Measurements from ENCODE around the gene UBE2D2. TPM values are rescaled to one million over a fixed set of nuclear protein-coding genes. Genes with fewer than 3 reads are reported as not detected.

Gene UBE2D2
- polyA plus RNA-seq, 2 of the 4 experiments (the other 2 are of a cell fraction) = 74.8 to 115 TPM

DNA sequence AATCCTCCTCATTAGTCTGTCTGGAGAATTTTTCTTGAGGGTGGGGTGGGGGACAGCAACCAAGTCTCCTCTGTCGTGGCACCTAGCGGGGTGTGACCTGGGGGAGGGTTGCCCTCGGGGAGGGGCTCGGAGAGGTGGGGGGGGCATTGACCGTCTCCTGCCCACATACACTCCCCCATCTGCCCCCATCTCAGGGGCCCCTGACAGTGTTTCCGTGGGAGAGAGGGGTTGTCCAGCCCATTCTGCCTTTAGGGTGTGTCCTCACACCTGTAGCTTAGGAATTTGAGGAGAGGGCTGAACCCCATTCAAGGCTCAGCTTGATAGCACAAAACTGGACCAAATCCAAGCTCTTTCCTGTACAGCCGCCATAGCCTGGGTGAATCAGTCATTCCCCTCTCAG is 81.1 kb downstream of the UBE2D2 start:
- TF ChIP-seq USF2 (IDR thresholded peaks at IDR 0.05) (no peak), FOSB (CRISPR knock-in tag; IDR thresholded peaks at IDR 0.05) (no peak), HOXB5 (CRISPR knock-in tag; IDR thresholded peaks at IDR 0.05) (no peak)
- TF ChIP-seq, protein P1, sequence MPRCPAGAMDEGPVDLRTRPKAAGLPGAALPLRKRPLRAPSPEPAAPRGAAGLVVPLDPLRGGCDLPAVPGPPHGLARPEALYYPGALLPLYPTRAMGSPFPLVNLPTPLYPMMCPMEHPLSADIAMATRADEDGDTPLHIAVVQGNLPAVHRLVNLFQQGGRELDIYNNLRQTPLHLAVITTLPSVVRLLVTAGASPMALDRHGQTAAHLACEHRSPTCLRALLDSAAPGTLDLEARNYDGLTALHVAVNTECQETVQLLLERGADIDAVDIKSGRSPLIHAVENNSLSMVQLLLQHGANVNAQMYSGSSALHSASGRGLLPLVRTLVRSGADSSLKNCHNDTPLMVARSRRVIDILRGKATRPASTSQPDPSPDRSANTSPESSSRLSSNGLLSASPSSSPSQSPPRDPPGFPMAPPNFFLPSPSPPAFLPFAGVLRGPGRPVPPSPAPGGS (IDR thresholded peaks at IDR 0.05) = no peak
- TF ChIP-seq, protein P2, sequence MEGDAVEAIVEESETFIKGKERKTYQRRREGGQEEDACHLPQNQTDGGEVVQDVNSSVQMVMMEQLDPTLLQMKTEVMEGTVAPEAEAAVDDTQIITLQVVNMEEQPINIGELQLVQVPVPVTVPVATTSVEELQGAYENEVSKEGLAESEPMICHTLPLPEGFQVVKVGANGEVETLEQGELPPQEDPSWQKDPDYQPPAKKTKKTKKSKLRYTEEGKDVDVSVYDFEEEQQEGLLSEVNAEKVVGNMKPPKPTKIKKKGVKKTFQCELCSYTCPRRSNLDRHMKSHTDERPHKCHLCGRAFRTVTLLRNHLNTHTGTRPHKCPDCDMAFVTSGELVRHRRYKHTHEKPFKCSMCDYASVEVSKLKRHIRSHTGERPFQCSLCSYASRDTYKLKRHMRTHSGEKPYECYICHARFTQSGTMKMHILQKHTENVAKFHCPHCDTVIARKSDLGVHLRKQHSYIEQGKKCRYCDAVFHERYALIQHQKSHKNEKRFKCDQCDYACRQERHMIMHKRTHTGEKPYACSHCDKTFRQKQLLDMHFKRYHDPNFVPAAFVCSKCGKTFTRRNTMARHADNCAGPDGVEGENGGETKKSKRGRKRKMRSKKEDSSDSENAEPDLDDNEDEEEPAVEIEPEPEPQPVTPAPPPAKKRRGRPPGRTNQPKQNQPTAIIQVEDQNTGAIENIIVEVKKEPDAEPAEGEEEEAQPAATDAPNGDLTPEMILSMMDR (IDR thresholded peaks at IDR 0.05) = no peak
- TF ChIP-seq, protein P3, sequence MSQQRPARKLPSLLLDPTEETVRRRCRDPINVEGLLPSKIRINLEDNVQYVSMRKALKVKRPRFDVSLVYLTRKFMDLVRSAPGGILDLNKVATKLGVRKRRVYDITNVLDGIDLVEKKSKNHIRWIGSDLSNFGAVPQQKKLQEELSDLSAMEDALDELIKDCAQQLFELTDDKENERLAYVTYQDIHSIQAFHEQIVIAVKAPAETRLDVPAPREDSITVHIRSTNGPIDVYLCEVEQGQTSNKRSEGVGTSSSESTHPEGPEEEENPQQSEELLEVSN (IDR thresholded peaks at IDR 0.05; ENCODE audit: borderline replicate concordance, low read depth) = no peak
- DNase-seq (ENCODE audit: low read depth in 1 of 2, low spot score in 1 of 2) = no peak
- WGBS (ENCODE audit: missing lambda C conversion rate) = 60% methylated on average over 3 of the region's 7 CpGs
- Histone ChIP-seq H3K27ac (peak overlapping the region; percentile 85 to 91), H3K9me3 (no peaks in the 10 kb centered on the region), H3K4me3 (no peak overlapping the region), H3K4me2 (peak overlapping the region; percentile 74), H3K4me1 (peaks cover 80% of the 10 kb centered on the region)
- no peak for FAIRE-seq
- CTCF ChIA-PET = interaction anchor here (0.7 to 17.1 kb wide), 4 partner anchors 7 to 133 kb away, joined by 3 to 267 read pairs (median 99); no protein-coding TSS in a partner anchor
- no peak for ATAC-seq
- POLR2A ChIA-PET = interaction anchor here (1.0 kb wide), 1 partner anchor 124 kb away, joined by 3 read pairs; no protein-coding TSS in a partner anchor

- POLR2A ChIA-PET = interaction anchor here (1.0 kb wide), 1 partner anchor 123 kb away, joined by 3 read pairs; no protein-coding TSS in a partner anchor
Observed at GRCh38 chr5:139642891-139643871, 82.0 kb downstream of the UBE2D2 start.

More at GRCh38 chr5:139642891-139643871, 82.0 kb downstream of the UBE2D2 start:
- DNase-seq (ENCODE audit: low read depth in 1 of 2, low spot score in 1 of 2) (peak in 1 of 2 experiments; percentile 67), ATAC-seq (peak; percentile 28 to 68; a peak in 5 of 6 replicates), FAIRE-seq (no peak)
- 31% methylated on average over 16 of the region's 16 CpGs for WGBS (ENCODE audit: missing lambda C conversion rate)
- TF ChIP-seq, protein P4, sequence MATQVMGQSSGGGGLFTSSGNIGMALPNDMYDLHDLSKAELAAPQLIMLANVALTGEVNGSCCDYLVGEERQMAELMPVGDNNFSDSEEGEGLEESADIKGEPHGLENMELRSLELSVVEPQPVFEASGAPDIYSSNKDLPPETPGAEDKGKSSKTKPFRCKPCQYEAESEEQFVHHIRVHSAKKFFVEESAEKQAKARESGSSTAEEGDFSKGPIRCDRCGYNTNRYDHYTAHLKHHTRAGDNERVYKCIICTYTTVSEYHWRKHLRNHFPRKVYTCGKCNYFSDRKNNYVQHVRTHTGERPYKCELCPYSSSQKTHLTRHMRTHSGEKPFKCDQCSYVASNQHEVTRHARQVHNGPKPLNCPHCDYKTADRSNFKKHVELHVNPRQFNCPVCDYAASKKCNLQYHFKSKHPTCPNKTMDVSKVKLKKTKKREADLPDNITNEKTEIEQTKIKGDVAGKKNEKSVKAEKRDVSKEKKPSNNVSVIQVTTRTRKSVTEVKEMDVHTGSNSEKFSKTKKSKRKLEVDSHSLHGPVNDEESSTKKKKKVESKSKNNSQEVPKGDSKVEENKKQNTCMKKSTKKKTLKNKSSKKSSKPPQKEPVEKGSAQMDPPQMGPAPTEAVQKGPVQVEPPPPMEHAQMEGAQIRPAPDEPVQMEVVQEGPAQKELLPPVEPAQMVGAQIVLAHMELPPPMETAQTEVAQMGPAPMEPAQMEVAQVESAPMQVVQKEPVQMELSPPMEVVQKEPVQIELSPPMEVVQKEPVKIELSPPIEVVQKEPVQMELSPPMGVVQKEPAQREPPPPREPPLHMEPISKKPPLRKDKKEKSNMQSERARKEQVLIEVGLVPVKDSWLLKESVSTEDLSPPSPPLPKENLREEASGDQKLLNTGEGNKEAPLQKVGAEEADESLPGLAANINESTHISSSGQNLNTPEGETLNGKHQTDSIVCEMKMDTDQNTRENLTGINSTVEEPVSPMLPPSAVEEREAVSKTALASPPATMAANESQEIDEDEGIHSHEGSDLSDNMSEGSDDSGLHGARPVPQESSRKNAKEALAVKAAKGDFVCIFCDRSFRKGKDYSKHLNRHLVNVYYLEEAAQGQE (IDR thresholded peaks at IDR 0.05) = no peak
- TF ChIP-seq MAFK (IDR thresholded peaks at IDR 0.05; ENCODE audit: partially characterized antibody) (no peak), SMC3 (IDR thresholded peaks at IDR 0.05) (no peak), ESRRA (IDR thresholded peaks at IDR 0.05; ENCODE audit: borderline replicate concordance, low read length) (no peak), ZFP36 (IDR thresholded peaks at IDR 0.05; ENCODE audit: borderline replicate concordance, partially characterized antibody) (no peak), JUN (IDR thresholded peaks at IDR 0.05) (peak in 1 of 2 experiments; percentile 50; a peak in 2 of 5 replicates), HOXB13 (CRISPR knock-in tag; IDR thresholded peaks at IDR 0.05; ENCODE audit: low read depth) (0 out of 2 replicates have a peak, but pooled peaks have one; percentile 8), POLR2A (IDR thresholded peaks at IDR 0.05; ENCODE audit: low read length) (no peak), MAZ (IDR thresholded peaks at IDR 0.05; ENCODE audit: borderline replicate concordance, low read depth, low read length) (no peak), PHF8 (IDR thresholded peaks at IDR 0.05; ENCODE audit: borderline replicate concordance, low read depth) (no peak), EP300 (IDR thresholded peaks at IDR 0.05) (peak in 1 of 2 experiments; percentile 21; a peak in 1 of 5 replicates)
- CTCF ChIA-PET = interaction anchor here (1.1 to 17.1 kb wide), 4 partner anchors 8 to 124 kb away, joined by 3 to 267 read pairs (median 102); no protein-coding TSS in a partner anchor
- Histone ChIP-seq H3K4me3 (no peak overlapping the region), H3K4me1 (peaks cover 77% of the 10 kb centered on the region), H3K9me3 (no peaks in the 10 kb centered on the region), H3K4me2 (peak overlapping the region; percentile 74), H3K27ac (peak overlapping the region; percentile 85 to 91)
